ENCODE measurements around the gene TCF25.

GRCh38 chr16:89910717-89911354 lies 37.4 kb downstream of the TCF25 start:
- TF ChIP-seq CTCF (IDR thresholded peaks at IDR 0.05) (no peak), POLR2A (IDR thresholded peaks at IDR 0.05) (no peak), POLR2AphosphoS5 (IDR thresholded peaks at IDR 0.05) (no peak)
